Prostate gland (tissue), 2 donors: ENCODE measurements around the gene RNF149.
"Not testable (repeated sequence)": the region's sequence is repeated elsewhere in the genome, so short reads cannot be mapped to it uniquely, and the experiment has no call there.

Source experiments
- CTCF ChIP-seq, 4 experiments: fragments of 200-600 bp in 2 of 4; fragments of 450-650 bp in 2 of 4; sonication (generic) in 2 of 4; IDR thresholded peaks; 1 replicate in 3 of 4; 2 replicates in 1 of 4; pipeline ENCODE4 v1.5.1; 2016 to 2019; ENCODE audit warnings: antibody characterized with exemption in 4 of 4, mild to moderate bottlenecking in 2 of 4, moderate library complexity in 2 of 4
- POLR2A ChIP-seq: fragments of 450-650 bp; IDR thresholded peaks from one replicate; pipeline ENCODE4 v1.6.1; 2016; ENCODE audit warnings: antibody characterized with exemption, mild to moderate bottlenecking

GRCh38 chr2:101244373-101244772 is 64.1 kb downstream of the RNF149 start:
- not testable (repeated sequence) for TF ChIP-seq CTCF (IDR thresholded peaks at IDR 0.05); POLR2A
